Gastrocnemius medialis (tissue), 4 donors: ENCODE results near the gene CALHM3. TPM values are rescaled to one million over a fixed set of nuclear protein-coding genes. Genes with fewer than 3 reads are reported as not detected.

ENCODE experiments used
- ATAC-seq, 2 donors: fragments of 150-250 bp; one replicate each; pipeline ENCODE4 v1.9.1; 2016
- DNase-seq, 2 donors: peaks; one replicate each; pipeline ENCODE4 v3.0.0-alpha.2; 2019
- H3K27ac ChIP-seq, 4 donors: fragments of 200-600 bp; sonication (generic); 1 replicate in 1 of 4; 2 replicates in 3 of 4; pipeline ENCODE4 v1.5.1; 2016 to 2018; ENCODE audit warnings: mild to moderate bottlenecking in 2 of 4, moderate library complexity in 1 of 4
- H3K27me3 ChIP-seq, 3 donors: fragments of 200-600 bp; sonication (generic) in 2 of 3; 1 replicate in 1 of 3; 2 replicates in 2 of 3; pipeline versions ENCODE4 v1.5.1 to v1.6.0; 2016 to 2019; ENCODE audit warnings: mild to moderate bottlenecking in 1 of 3, moderate library complexity in 1 of 3
- H3K36me3 ChIP-seq, 2 donors: fragments of 200-600 bp; sonication (generic) in 1 of 2; one replicate each; pipeline ENCODE4 v1.5.1; 2017 to 2018
- H3K4me1 ChIP-seq, 2 donors: fragments of 200-600 bp; sonication (generic) in 1 of 2; one replicate each; pipeline ENCODE4 v1.5.1; 2016 to 2017; ENCODE audit warnings: mild to moderate bottlenecking in 2 of 2
- H3K4me3 ChIP-seq, 4 donors: fragments of 200-600 bp; sonication (generic) in 3 of 4; 1 replicate in 1 of 4; 2 replicates in 3 of 4; pipeline ENCODE4 v1.5.1; 2016 to 2019; ENCODE audit warnings: mild to moderate bottlenecking in 2 of 4
- H3K9me3 ChIP-seq, 3 donors: fragments of 200-600 bp; sonication (generic) in 2 of 3; 1 replicate in 1 of 3; 2 replicates in 2 of 3; pipeline ENCODE4 v1.5.1; 2016 to 2019
- CTCF ChIP-seq, 5 experiments: fragments of 450-650 bp in 3 of 5; fragments of 200-600 bp in 2 of 5; sonication (generic) in 2 of 5; IDR thresholded peaks in 4 of 5; conservative IDR thresholded peaks in 1 of 5; 1 replicate in 4 of 5; 2 replicates in 1 of 5; pipeline ENCODE4 v1.5.1; 2016 to 2019; ENCODE audit warnings: antibody characterized with exemption in 5 of 5, mild to moderate bottlenecking in 3 of 5, moderate library complexity in 3 of 5
- POLR2A ChIP-seq, 2 donors: fragments of 450-650 bp; IDR thresholded peaks; one replicate each; pipeline ENCODE4 v1.6.1; 2017; ENCODE audit warnings: antibody characterized with exemption in 2 of 2, mild to moderate bottlenecking in 2 of 2, moderate library complexity in 2 of 2
- in situ Hi-C, 4 donors: fragments of 200-750 bp; cut with MboI; loops; one replicate each; pipeline versions ENCODE4 v1.15.0 to v1.8.0; 2017; ENCODE audit warnings: low sequenced_read_pairs in 4 of 4
- intact Hi-C: fragments of 100-400 bp; cut with DNase I; formaldehyde crosslinking; loops from one replicate; pipeline ENCODE4 v1.15.1; 2023; ENCODE audit warnings: low total_unique reads
- total RNA-seq, 4 donors: library from RNA; depleted of rRNA; stranded (reverse); fragments of >200 nt; gene quantifications; one replicate each; pipeline versions ENCODE4 v1.1.0 to v1.2.3, GENCODE V29; 2016

The CALHM3 gene
- total RNA-seq, 4 donors from 2014 or later: not detected

GRCh38 chr10:103476046-103476768 is 2.8 kb downstream of the CALHM3 start:
- ATAC-seq (no peak), DNase-seq (no peak)
- peaks cover 0 to 2% (median 0%) of the 10 kb centered on the region in 3 donors for H3K27me3 ChIP-seq
- no peaks in the 10 kb centered on the region for H3K36me3 ChIP-seq
- H3K4me1 ChIP-seq: no peaks in the 10 kb centered on the region
- no peaks in the 10 kb centered on the region for H3K9me3 ChIP-seq
- in situ Hi-C loops: no loop called here
- H3K27ac ChIP-seq: no peak overlapping the region
- no peak for TF ChIP-seq POLR2A (IDR thresholded peaks at IDR 0.05)
- TF ChIP-seq CTCF (IDR thresholded peaks at IDR 0.05 in 4 of 5, conservative IDR thresholded peaks at IDR 0.05 in 1 of 5): no peak
- intact Hi-C loops: no loop called here
- no peak overlapping the region for H3K4me3 ChIP-seq

GRCh38 chr10:103475437-103475836 is 3.6 kb downstream of the CALHM3 start:
- H3K27ac ChIP-seq: no peak overlapping the region
- intact Hi-C loops (no loop called here), in situ Hi-C loops (no loop called here)
- ATAC-seq (no peak), DNase-seq (no peak)
- TF ChIP-seq CTCF (IDR thresholded peaks at IDR 0.05 in 4 of 5, conservative IDR thresholded peaks at IDR 0.05 in 1 of 5) (no peak), POLR2A (IDR thresholded peaks at IDR 0.05) (no peak)
- no peak overlapping the region for H3K4me3 ChIP-seq
- H3K4me1 ChIP-seq: no peaks in the 10 kb centered on the region
- H3K27me3 ChIP-seq: peaks cover 0 to 2% (median 0%) of the 10 kb centered on the region in 3 donors
- no peaks in the 10 kb centered on the region for H3K9me3 ChIP-seq
- H3K36me3 ChIP-seq: no peaks in the 10 kb centered on the region

- ATAC-seq: no peak
- Histone ChIP-seq H3K4me1 (no peaks in the 10 kb centered on the region), H3K27ac (no peak overlapping the region), H3K27me3 (peaks cover 0 to 2% (median 0%) of the 10 kb centered on the region in 3 donors), H3K36me3 (no peaks in the 10 kb centered on the region), H3K4me3 (no peak overlapping the region), H3K9me3 (no peaks in the 10 kb centered on the region)
- no peak for DNase-seq
- in situ Hi-C loops (no loop called here), intact Hi-C loops (no loop called here)
- TF ChIP-seq POLR2A (IDR thresholded peaks at IDR 0.05) (no peak), CTCF (IDR thresholded peaks at IDR 0.05 in 4 of 5, conservative IDR thresholded peaks at IDR 0.05 in 1 of 5) (no peak)
These were observed 5.0 kb downstream of the CALHM3 start for GRCh38 chr10:103474077-103474476.

GRCh38 chr10:103473261-103473671 is 5.8 kb downstream of the CALHM3 start:
- ATAC-seq (no peak), DNase-seq (no peak)
- TF ChIP-seq CTCF (IDR thresholded peaks at IDR 0.05 in 4 of 5, conservative IDR thresholded peaks at IDR 0.05 in 1 of 5) (no peak), POLR2A (IDR thresholded peaks at IDR 0.05) (no peak)
- intact Hi-C loops (no loop called here), in situ Hi-C loops (no loop called here)
- Histone ChIP-seq H3K27me3 (peaks cover 0 to 2% (median 0%) of the 10 kb centered on the region in 3 donors), H3K4me3 (no peak overlapping the region), H3K27ac (no peak overlapping the region), H3K36me3 (no peaks in the 10 kb centered on the region), H3K9me3 (no peaks in the 10 kb centered on the region), H3K4me1 (no peaks in the 10 kb centered on the region)
